NCI-H748 (cell line): ENCODE results near the gene CREBRF.
"Not testable (repeated sequence)": the region's sequence is repeated elsewhere in the genome, so short reads cannot be mapped to it uniquely, and the experiment has no call there.

Source experiments
- DNase-seq: peaks from one replicate; lab custom pipeline; 2025; ENCODE audit not compliant: unreplicated experiment; lab: John Stamatoyannopoulos, UW

Gene CREBRF, protein sequence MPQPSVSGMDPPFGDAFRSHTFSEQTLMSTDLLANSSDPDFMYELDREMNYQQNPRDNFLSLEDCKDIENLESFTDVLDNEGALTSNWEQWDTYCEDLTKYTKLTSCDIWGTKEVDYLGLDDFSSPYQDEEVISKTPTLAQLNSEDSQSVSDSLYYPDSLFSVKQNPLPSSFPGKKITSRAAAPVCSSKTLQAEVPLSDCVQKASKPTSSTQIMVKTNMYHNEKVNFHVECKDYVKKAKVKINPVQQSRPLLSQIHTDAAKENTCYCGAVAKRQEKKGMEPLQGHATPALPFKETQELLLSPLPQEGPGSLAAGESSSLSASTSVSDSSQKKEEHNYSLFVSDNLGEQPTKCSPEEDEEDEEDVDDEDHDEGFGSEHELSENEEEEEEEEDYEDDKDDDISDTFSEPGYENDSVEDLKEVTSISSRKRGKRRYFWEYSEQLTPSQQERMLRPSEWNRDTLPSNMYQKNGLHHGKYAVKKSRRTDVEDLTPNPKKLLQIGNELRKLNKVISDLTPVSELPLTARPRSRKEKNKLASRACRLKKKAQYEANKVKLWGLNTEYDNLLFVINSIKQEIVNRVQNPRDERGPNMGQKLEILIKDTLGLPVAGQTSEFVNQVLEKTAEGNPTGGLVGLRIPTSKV

DNA sequence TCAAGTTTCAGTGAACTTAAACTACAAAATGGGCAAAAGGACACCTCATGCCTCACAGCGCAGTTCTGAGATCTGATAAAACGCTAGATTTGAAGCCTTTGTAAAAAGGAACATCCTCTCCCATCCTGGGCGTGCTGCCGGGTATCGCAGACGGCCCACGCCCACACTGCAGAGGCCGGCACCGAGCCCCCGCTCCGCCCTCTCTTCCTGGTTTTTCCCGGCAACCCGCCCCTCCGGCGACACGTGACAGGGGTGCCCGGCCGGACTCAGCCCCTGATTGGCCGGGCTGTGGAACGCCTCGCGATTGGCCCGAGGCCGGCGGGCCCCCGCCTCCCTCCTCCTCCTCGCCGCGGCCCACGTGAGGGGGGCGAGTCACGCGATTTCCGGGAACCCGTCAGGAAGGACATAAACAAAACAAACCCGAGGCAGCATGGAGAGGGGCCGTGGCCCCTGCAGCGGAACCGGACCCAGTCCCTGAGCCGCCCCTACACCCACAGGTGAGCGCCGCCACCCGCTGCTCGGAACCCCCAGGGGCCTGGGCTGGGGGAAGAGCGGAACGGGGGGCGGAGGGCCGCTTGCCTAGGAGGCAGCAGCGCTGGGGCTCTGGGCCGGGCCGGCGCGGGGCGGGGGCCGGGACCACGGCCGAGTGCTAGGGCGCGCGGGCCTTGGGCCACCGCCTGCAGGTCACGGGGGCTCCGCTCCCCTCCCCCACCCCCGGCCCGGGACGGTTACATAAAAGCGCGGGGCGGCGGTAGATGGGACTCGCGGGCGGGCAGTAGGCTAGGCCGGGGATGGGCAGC, at the start of gene CREBRF:
TSS of gene CREBRF (plus strand) at position 370 of the 800 bp plus-strand sequence. CDS start 24,424 bp downstream, outside the sequence.
- peak; percentile 97 for DNase-seq

DNA sequence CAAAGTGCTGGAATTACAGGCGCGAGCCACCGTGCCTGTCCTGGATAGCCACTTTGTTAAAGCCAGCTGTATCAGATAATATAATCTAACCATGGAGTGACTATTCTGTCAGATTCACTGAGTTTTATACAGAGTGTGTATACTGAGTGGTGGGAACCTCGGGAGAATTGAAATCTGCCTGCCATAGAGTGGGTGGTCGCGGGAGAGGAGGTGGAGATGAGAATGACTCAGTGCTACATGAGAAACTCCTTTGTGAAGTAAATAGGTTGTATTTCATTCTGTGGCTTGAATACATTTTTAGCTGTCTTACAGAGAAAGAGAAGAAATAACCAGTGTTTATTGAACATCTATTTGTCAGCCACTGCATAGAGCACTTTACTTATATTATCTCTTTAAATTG, 46.1 kb upstream of the CREBRF start:
- DNase-seq = no peak

DNA sequence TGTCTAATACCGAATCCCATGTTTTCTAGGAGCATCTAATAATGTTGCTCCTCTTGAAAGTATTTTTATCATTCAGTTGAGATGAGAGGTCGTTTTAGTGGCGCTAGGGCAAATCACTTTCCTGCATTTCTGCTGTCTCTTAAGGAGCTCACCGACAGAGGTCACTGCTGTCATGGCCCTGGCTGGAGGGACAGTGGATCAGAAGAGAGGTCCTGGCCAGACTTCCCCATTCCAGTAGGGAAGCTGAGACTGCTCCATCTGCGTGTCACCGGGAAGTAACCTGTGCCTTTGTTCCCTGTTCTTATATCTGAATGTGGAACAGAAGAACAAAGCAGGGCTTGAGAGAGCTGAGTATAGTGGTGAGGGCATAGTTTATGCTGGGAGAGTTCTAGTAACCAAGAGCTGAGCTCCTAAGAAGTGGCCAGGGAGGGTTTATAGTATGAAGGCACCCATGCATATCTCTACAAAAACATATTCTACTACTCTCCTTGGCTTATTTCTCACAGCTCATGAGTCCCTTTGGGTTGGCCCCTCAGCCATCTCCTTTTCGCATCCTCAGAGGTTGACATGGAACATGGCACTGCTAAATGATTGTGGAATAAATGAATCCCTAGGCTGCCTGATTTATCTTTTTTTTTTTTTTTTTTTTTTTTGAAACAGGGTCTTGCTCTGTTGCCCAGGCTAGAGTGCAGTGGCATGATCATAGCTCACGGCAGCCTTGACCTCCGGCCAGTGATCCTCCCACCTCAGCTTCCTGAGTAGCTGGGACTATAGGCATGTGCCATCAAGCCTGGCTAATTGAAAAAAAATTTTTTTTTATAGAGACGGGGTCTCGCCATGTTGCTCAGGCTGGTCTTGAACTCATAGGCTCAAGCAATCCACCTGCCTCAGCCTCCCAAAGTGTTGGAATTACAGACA, 45.3 kb upstream of the CREBRF start:
- no peak for DNase-seq

DNA sequence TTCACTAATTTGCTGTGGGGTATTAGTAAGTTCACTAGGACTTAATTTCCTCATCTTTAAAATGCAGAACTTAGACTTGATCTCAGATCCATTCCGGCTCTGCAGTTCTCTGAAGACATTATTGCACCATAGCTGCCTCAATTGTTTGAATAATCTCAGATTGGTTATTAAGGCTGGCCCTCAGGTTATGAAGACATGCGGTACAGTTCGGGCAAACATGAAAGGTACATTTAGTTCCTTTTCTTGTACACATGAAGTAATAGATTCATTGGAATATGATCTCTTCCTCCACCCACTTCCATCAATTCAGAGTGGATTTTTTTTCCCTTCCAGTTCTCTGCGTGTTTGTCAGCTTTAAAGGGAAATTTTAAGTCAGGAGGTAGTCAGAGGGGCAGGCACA, 44.6 kb upstream of the CREBRF start:
- no peak for DNase-seq

DNA sequence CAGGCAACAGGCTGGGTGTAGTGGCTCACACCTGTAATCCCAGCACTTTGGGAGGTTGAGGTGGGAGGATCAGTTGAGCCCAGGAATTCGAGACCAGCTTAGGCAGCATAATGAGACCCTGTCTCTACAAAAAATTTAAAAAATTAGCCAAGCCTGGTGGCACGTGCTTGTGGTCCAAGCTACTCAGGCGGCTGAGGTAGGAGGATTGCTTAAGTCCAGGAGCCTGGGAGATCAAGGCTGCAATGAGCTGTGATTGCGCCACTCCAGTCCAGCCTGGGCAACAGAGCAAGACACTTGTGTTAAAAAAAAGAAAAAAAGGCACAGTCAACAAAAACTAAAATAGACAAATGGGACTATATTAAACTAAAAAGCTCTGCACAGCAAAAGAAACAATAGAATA, 43.3 kb upstream of the CREBRF start:
- no peak for DNase-seq

DNA sequence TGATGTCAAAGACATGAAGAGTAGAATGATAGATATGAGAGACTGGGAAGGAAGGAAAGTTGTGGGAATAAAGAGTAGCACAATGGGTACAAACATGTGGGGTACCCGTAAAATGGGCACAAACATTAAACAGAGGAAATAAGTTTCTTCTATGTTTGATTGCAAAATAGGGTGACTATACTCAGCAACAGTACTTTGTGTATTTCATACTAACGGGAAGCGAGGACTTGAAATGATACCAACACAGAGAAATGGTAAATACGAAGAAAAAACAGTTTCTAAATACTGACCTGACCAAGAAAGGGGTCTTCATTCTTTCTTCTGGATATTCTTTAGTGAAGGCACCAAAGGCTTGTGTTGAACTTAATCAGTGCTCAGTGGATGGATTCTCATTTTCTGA, 41.5 kb upstream of the CREBRF start:
- no peak for DNase-seq

DNA sequence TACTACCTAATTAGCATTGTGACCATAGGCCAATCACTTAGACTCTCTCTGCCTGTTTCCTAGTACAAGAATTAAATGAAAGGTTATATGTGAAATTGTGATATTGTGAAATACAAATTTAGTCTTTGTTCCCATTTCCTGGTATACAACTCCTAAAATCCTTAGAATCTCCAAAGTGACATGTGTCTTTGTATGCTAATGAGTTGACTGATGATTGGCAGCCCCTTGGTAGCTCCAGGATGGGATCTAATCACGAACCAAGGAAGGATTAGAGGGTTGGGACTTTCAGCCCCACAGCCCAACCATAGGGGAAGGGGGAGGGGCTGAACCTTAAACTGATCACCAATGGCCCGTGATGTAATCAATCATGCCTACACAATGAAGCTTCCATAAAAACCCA, 41.0 kb upstream of the CREBRF start:
- no peak for DNase-seq

DNA sequence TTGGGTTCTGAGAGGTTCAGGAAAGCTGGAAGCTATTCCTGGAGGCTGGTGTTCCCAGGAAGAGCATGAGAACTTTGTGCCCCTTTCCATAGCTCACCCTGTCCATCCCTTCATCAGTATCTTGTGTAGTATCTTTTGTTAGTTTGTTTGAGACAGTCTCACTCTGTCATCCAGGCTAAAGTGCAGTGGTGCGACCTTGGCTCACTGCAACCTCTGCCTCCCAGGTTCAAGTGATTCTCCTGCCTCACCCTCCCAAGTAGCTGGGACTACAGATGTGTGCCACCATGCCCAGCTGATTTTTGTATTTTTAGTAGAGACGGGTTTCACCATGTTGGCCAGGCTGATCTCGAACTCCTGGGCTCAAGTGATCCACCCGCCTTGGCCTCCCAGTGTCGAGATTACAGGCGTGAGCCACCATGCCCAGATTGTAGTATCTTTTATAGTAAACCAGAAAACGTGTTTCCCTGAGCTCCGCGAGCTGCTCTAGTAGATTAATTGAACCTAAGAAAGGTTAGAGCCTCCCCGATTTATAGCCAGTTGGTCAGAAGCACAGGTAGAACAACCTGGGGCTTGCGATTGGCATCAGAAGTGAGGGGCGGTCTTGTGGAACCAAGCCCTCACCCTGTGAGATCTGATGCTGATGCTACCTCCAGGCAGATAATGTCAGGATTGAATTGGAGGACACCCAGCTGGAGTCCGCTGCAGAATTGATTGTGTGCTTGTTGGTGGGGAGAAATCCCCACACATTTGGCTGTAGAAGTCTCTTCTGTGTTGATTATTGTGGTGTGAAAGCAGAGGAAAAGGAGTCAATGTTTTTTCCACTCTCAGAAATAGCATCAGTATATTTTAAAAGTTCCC, 40.3 kb upstream of the CREBRF start:
- no peak for DNase-seq

DNA sequence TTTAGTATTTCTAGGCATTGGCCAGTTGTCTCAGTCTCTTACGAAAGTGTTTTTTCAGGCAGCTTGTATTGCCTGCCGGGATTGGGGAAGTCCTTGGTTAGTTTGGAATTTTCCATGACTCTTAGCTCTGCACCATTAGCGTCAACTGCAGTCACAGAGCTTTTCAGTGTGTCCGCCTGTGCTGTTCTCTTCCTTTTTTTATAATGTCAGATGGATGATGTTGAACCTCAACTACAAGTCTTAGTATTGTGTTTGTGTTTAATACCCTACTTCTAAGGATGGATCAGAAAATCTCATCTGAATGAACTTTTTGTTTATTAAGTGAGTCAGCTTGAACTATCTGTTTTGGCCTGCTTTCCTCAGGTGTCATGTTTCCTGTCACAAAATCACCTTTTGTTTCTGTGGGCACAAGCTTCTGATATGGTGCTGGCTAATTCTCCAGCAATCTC, 39.5 kb upstream of the CREBRF start:
- DNase-seq = no peak

DNA sequence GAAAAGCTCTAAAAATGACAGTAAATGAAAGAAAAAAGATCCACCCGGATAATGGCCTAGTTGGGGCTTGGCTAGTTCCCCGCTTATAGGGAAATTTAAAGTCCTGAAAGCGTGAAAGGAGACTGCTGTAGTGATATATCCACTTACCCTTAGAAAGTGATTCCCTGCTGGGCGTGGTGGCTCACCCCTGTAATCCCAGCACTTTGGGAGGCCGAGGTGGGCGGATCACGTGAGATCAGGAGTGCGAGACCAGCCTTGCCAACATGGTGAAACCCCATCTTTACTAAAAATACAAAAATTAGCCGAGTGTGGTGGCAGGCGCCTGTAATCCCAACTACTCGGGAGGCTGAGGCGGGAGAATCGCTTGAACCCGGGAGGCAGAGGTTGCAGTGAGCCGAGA, 39.1 kb upstream of the CREBRF start:
- not testable (repeated sequence) for DNase-seq

DNA sequence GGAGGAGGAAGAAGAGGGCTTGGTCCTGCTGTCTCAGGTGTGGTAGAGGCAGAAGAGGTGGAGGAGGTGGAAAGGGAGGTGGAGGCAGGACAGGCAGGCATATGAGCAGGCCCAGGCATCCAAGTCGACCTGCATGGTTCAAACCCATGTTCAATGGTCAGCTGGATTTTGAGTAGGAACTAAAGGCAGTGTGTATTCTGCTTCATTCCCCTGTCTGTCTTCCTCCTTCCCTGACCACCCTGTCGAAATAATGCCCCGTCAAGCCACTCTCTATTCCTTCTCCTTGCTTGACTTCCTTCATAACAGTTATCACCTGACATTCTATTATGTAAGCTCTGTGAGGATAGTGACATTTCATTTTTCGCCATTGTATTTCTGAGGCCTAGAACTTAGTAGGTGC, 37.8 kb upstream of the CREBRF start:
- no peak for DNase-seq

DNA sequence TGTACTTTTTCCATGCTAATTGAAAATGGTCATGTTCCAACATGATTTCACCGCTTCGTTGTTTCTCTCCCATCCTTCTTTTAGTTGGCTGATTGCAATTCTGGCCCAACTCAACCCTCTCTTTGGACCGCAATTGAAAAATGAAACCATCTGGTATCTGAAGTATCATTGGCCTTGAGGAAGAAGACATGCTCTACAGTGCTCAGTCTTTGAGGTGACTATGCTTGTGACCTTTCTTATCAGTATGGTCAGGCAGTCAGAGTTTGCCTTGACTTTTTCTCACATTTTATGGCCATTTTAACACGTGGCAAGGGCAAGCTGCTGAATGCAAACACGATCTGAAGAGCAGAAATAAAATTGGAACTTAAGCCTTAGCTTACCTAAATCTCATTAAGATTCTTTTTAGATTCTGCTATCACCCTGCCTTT, 36.0 kb upstream of the CREBRF start:
- no peak for DNase-seq

DNA sequence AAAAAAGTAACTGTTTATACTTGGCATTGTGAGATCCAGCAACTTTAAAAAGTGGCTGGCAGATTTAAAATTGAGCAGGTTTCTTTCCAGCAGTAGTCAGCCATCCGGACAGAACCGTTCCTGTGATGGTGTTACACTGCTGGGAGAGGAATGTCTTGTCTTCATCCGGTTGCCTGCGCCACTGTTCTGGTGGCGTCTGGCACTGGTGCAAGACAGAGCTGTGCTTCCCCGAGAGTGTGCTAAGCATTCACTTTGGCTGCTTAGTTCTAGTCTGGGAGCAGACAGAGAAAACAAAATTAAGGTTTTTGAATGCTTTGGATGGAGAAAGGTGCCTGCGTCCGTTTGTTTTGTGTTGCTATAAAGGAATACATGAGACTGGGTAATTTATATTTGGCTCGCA, 35.5 kb upstream of the CREBRF start:
- no peak for DNase-seq

DNA sequence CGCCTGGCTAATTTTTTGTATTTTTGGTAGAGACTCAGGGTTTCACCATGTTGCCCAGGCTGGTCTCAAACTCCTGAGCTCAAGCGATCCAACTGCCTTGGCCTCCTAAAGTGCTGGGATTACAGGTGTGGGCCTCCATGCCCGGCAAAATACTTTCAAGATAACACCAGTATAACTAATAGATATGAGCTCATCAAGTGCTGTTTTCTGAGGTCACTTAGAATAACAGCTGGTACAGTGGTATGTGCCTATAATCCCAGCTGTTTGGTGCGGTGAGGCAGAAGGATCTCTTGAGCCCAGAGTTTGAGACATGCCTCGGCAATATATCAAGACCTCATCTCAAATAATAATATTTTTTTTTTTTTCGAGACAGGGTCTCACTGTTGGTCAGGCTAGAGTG, 30.5 kb upstream of the CREBRF start:
- DNase-seq = no peak

DNA sequence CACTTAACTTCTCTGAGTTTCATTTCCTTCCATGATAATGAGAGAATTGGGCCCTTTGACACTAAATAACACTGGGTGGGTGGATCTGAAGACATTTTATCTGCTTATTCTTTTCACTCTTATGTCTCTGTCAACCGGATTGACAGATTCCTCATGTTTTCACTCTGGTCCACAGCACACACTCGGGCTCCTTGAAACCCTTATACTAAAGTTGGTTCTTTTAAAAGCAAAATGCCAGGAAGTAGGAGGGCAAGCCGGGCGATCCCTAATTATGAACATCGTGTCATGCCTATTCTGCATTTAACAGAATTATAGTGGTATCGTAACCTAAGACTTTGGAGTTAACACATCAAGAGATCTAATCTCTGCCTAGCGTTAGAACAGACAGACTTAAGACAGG, 28.2 kb upstream of the CREBRF start:
- DNase-seq = no peak

DNA sequence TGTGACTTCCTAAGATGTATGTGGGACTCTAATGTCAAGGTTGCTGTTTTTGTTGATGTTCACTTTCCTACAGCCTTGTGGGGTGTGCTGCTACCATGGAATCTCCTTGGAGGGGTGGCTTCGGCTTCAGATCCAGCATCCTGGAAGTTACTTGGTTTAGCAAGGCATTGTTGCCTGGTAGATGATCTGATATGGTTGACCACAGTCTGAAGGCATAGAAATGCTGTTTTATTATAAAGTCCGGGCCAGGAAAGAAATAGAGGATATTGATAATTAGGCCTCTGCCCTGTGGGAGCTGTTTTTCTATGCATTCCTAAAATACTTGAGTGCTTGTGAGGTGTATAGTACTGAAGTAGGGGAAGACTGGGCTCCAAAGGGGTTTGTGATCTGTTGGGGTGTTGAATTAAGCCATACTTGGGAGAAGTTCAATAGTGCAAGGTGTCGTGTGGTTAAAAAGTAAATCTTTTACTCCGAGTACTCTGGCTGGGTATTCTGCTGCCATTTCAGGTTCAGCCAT, 27.3 kb upstream of the CREBRF start:
- no peak for DNase-seq

DNA sequence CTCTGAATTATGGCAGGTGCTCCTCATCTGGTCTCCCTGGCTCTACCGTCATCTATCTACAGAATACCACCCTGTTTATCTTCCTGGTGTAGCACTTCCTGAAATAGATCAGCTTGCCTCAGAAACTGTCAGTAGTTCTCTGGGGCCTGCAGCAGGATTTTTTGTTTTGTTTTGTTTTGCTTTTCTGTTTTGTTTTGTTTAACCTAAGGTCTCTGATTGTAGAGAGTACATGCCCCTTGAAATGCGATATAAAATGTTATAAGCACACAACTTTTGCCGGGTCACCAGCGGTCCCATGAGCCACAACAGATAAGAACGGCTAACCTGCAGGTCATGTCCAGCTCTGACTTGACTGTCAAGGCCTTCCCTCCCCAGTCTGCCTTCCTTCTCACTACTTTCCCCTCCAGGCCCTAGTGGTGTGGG, 26.6 kb upstream of the CREBRF start:
- no peak for DNase-seq

DNA sequence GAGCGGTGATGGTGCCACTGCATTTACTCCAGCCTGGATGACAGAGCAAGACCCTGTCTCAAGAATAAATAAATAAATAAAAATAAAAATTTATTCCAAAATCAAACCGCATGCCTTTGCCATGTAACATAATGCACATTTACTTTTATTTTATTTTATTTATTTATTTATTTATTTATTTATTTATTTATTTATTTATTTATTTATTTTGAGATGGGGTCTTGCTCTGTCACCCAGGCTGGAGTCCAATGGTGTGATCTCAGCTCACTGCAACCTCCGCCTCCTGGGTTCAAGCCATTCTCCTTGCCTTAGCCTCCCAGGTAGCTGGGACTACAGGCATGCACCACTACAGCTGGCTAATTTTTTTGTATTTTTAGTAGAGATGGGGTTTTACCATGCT, 24.1 kb upstream of the CREBRF start:
- not testable (repeated sequence) for DNase-seq

DNA sequence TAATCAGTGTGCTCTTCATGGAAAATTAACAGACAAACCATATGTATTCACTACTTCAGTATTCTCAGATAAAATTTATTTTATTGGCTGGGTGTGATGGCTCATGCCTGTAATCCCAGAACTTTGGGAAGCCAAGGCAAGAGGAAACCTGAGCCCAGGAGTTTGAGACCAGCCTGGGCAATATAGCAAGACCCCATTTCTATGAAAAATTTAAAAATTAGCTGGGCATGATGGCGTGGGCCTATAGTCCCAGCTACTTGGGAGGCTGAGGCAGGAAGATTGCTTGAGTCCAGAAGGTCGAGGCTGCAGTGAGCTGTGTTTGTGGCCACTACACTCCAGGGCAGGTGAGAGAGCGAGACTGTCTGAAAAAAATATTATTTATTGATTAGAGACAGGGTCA, 23.4 kb upstream of the CREBRF start:
- no peak for DNase-seq

DNA sequence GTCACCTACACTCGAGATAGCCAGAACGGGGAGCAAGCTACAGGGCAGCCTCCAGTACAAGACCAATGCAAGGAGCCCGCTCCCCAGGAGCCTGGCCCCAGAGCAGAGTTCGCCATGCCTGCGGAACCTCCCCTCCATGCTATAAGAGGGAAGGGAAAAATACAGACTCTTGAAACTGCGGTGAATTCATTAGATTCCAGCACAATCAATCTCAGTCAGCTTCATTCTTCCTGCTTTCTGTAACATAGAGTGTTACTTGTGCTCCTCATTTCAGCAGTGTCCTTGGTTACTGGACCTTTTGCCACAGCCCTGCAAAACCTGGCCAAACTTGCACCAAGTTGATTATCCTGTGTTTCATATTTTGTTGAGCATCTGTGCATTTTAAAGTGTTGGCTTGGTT, 22.2 kb upstream of the CREBRF start:
- DNase-seq = no peak
